Measurements from ENCODE around the gene CTNNBIP1.
"Not testable (repeated sequence)": the region's sequence is repeated elsewhere in the genome, so short reads cannot be mapped to it uniquely, and the experiment has no call there.

The CTNNBIP1 gene

GRCh38 chr1:9910076-9910422, at the start of gene CTNNBIP1:
Gene CTNNBIP1, minus strand, starts transcription at chr1:9910269. Its CDS starts 38,205 bp downstream, at chr1:9872064.
- no peak for DNase-seq (ENCODE audit: low read depth in 2 of 2)

GRCh38 chr1:9957726-9958125, 47.7 kb upstream of the CTNNBIP1 start:
- no peak for DNase-seq (ENCODE audit: low read depth in 2 of 2)

- no peak for DNase-seq (ENCODE audit: low read depth in 2 of 2)
Observed at GRCh38 chr1:9946315-9946714, 36.2 kb upstream of the CTNNBIP1 start.

- DNase-seq (ENCODE audit: low read depth in 2 of 2) = peak; percentile 79 to 84
Observed at GRCh38 chr1:9942939-9943788, 33.1 kb upstream of the CTNNBIP1 start, which contains the start of the genes LZIC and NMNAT1. Gene LZIC, minus strand, starts transcription at chr1:9943391. Its CDS starts 6,772 bp downstream, at chr1:9936619. Gene NMNAT1, plus strand, starts transcription at chr1:9943475. Its CDS starts 28,599 bp downstream, at chr1:9972074.

- DNase-seq (ENCODE audit: low read depth in 2 of 2) = no peak
Observed at GRCh38 chr1:9942399-9942938, 32.4 kb upstream of the CTNNBIP1 start.

- DNase-seq (ENCODE audit: low read depth in 2 of 2) = no peak
Observed at GRCh38 chr1:9929431-9930385, 19.6 kb upstream of the CTNNBIP1 start.

GRCh38 chr1:9927259-9927658, 17.2 kb upstream of the CTNNBIP1 start:
- no peak for DNase-seq (ENCODE audit: low read depth in 2 of 2)

GRCh38 chr1:9922342-9922741, 12.3 kb upstream of the CTNNBIP1 start:
- no peak for DNase-seq (ENCODE audit: low read depth in 2 of 2)

- no peak for DNase-seq (ENCODE audit: low read depth in 2 of 2)
Observed at GRCh38 chr1:9920606-9921005, 10.5 kb upstream of the CTNNBIP1 start.

- DNase-seq (ENCODE audit: low read depth in 2 of 2) = no peak
Observed at GRCh38 chr1:9917901-9918300, 7.8 kb upstream of the CTNNBIP1 start.

GRCh38 chr1:9917495-9917894, 7.4 kb upstream of the CTNNBIP1 start:
- not testable (repeated sequence) for DNase-seq (ENCODE audit: low read depth in 2 of 2)

GRCh38 chr1:9916452-9916851, 6.4 kb upstream of the CTNNBIP1 start:
- no peak for DNase-seq (ENCODE audit: low read depth in 2 of 2)

- DNase-seq (ENCODE audit: low read depth in 2 of 2) = no peak
Observed at GRCh38 chr1:9914610-9914937, 4.5 kb upstream of the CTNNBIP1 start.

GRCh38 chr1:9912264-9912936, 2.3 kb upstream of the CTNNBIP1 start:
- DNase-seq (ENCODE audit: low read depth in 2 of 2) = no peak

GRCh38 chr1:9910423-9911178, 532 bp upstream of the CTNNBIP1 start:
- peak; percentile 100 for DNase-seq (ENCODE audit: low read depth in 2 of 2)

GRCh38 chr1:9909234-9910046, 629 bp downstream of the CTNNBIP1 start:
- DNase-seq (ENCODE audit: low read depth in 2 of 2) = no peak

GRCh38 chr1:9908871-9909233, 1.2 kb downstream of the CTNNBIP1 start:
- no peak for DNase-seq (ENCODE audit: low read depth in 2 of 2)

GRCh38 chr1:9907441-9907840, 2.6 kb downstream of the CTNNBIP1 start:
- DNase-seq (ENCODE audit: low read depth in 2 of 2) = no peak

- DNase-seq (ENCODE audit: low read depth in 2 of 2) = no peak
Observed at GRCh38 chr1:9906466-9906865, 3.6 kb downstream of the CTNNBIP1 start.

- no peak for DNase-seq (ENCODE audit: low read depth in 2 of 2)
Observed at GRCh38 chr1:9905010-9905409, 5.1 kb downstream of the CTNNBIP1 start.

Measured in stimulated activated CD8-positive, alpha-beta memory T cell treated with anti-CD3 and anti-CD28 coated beads, Interleukin-7, amount 100 ng/mL, for 1 hour (primary cell).